GM21526 (cell line): ENCODE data around the gene CHRNA9.

Experiments
- ATAC-seq: cut with Tn5 transposase; IDR thresholded peaks from one replicate; pipeline ENCODE4 v1.9.1; 2021; ENCODE audit warnings: moderate library complexity; ENCODE audit not compliant: unreplicated experiment, low FRiP score

CHRNA9 gene

DNA sequence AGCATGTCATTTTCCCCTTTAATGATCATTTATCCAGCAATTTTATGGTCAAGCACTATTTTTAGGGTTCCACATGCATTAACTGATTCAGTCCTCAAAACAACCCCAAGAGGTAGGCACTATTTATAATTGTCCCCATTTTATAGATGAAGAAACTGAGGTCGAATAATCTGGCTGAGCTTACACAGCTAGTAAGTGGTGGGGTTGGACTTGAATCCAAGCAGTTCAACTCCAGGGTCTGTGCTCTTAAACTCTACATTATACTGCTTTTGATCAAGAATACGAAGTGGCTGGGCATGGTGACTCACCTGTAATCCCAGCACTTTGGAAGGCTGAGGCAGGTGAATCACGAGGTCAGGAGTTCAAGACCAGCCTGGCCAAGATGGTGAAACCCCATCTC, 3.2 kb upstream of the CHRNA9 start:
- ATAC-seq: no peak

DNA sequence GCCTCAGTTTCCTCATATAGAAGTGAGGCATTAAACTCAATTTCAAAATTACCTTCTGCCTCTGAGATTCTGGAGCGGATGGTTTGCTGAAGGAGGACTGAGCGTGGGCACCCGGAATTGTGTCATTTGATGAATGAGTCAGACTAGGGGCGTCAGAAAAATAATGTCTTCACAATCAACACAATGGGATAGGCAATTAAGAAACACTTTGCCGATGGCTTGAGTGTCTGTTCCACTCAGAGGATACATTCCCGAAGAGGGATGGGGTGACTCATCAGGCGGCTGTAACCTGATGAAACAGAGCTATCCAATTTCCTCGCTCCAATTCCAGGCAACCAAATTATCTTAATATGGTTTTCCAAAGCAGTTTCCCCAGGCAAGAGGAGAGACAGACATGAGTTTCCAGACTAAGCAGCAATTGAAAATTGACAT, 1.2 kb upstream of the CHRNA9 start:
- ATAC-seq: no peak

DNA sequence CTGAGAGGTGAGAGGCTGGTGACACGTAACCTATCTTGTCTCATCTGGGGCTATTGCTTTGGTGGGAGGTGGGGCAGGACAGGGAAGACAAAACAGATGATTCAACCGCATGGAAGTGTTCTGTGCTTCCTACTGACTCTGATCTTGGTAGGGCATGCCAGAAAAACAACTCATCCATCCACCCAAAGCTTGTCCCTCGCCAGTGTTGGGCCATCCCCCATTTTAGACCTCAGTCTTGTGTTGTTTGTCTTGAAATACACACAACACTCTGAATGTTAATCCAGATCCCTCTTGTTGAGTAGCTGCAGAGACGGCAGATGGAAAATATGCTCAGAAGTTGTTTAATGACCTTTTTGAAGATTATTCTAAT, 377 bp downstream of the CHRNA9 start:
- ATAC-seq: no peak

DNA sequence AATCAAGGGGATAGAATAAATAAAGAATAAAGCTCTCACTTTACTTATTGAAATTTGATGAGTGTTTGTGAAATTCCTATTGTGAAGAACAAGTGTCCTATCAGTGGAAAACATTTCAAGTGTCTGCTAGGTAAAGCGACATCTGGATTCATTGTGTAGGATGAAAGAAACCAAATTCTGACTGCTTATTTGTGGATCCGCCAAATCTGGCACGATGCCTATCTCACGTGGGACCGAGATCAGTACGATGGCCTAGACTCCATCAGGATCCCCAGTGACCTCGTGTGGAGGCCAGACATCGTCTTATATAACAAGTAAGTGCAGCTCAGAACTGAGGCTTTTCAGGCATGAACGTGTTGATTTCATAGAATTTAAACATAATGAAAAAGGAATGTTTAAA, 1.9 kb downstream of the CHRNA9 start:
- ATAC-seq: no peak

DNA sequence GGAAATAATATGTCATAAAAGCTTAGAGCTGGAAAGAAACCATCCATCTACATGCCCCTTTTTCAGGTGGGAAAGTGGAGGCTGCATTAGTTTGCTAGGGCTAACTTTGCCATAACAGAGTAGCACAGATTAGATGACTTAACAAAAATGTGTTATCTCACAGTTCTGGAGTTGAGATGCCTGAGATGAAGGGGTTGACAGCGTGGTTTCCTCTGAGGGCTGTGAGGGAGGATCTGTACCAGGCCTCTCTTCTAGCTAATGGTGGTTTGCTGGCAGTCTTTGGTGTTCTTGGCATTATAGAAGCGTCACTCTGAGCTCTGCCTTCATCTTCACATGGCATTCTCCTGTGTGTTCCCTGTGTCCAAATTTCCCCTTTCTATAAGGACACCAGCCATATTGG, 2.4 kb downstream of the CHRNA9 start:
- no peak for ATAC-seq

DNA sequence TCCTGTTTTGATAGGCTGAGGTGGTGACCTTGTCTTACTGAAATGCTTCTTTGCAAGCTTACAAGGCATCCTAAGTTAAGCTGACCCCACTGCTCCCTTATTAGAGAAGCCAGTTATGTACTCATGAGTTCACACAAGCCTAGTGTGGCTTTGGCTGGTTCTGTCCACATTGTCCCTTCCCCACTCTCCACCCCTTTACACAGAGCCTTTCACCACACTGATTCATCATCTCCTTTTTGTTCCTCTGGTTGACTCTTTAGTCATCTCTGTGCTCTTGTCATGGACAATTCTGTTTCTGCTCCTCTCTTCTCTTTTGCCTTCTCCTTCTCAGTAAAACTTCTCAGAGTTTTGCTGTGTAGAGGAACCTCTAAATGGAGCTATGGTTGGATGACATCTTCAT, 4.9 kb downstream of the CHRNA9 start:
- ATAC-seq: no peak

DNA sequence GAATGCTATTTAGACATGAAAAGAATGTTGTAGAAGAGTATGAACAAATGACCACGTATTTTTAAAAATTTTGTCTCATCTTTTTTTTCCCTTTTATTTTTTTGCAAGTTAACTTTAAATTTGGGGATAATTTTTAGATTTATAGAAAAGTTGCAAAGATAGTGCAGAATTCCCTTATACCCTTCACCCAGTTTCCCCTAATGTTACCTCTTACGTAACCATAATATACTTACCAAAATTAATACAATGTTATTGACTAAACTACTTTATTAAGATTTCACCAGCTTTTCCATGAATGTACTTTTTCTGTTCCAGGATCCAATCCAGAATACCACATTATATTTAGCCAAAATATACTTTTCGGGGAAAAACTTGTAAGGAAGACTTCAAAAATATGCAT, 12.3 kb downstream of the CHRNA9 start:
- no peak for ATAC-seq

DNA sequence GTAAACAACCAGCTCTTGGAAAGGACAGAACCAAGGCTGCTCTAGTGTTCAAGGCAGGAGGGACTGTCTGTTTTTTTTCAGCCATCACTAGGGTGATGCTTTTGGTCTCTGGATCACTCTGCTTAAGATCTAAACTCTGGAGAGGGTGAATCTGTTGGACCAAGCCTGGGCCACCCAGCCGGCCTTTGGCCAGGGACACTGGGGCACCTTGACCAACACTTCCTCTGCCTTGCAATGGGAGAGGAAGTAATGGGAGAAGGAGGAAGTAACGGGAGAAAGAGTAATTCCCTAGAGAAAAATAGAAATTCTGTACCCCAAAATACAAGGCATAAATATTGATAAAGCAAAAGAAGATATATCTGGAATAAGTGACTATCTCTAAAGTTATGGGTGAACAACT, 12.9 kb downstream of the CHRNA9 start:
- ATAC-seq: no peak

DNA sequence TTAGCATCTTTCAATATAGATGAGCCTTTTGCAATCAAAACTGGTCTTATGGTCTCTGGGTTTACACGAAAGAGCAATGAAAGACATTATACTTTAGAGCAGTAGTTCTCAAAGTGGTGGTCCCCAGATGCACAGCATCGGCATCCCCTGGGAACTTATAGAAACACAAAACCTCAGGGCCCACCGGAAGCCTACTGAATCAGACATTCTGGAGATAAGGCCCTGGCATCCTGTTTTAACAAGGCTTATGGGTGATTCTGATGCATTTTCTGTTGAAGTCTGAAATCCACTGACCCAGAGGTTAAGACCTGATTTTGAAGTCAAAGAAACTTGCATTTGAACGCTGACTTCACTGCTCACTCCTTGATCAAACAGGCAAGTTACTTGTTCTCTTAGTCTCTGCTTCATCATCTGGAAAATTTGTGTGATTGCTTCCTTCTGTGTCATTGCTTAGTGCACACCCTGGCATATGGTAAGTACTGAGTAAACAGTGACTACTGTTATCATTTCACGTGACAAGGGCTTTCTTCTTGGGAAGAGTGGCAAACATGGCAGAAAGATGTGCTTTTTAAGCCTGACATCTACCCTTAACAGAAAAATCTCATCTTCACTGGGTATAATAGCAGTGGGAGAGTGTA, 14.5 kb downstream of the CHRNA9 start:
- no peak for ATAC-seq

DNA sequence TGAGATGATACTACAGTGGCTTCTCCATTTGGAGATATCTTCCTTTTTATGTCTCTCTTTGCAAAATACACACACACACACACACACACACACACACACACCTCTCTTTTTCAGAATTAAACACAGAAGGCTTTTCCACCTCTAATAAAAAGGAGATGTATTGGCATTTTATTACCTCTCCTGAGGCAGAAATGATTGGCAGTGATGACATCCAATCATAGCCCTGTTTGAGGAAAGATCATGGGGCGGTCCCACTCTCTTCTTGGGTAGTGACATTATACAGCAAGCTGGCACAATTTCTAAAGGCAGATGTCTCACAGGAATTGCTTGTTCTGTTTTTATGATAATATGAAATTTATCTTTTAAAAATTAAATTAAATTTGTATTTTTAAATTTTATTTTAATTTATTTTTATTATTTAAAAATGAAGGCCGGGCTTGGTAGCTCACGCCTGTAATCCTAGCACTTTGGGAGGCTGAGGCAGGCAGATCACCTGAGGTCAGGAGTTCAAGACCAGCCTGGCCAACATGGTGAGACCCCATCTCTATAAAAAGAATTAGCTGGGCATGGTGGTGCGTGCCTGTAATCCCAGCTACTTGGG, 15.6 kb downstream of the CHRNA9 start:
- no peak for ATAC-seq

DNA sequence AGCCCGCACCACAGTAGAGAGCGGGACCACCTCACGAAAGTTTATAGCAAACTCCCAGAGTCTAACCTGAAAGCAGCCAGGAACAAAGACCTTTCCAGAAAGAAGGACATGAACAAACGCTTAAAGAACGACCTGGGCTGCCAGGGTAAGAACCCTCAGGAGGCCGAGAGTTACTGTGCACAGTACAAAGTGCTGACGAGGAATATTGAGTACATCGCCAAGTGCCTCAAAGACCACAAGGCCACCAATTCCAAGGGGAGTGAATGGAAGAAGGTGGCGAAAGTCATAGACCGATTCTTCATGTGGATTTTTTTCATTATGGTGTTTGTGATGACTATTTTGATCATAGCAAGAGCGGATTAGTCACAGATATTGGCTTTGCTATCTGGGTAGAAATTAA, 19.0 kb downstream of the CHRNA9 start:
- no peak for ATAC-seq

DNA sequence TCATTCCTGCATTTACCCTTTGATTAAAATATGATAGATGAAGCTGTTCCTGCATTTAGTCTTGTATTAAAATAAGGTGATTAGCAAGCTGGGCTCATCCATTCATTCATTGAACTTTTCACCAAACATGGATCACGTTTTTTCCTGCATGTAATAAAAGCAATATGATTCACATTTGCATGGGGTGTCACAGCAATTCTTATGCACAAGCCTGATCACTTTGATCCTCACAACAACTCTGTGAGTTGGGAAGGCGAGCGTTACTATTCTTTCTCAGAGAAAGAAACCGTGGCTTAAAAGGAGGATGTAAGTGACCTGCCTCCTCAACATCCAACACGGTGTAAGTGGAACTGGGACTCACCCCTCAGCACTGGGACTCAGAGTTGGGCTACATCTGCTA, 20.0 kb downstream of the CHRNA9 start:
- ATAC-seq: no peak

DNA sequence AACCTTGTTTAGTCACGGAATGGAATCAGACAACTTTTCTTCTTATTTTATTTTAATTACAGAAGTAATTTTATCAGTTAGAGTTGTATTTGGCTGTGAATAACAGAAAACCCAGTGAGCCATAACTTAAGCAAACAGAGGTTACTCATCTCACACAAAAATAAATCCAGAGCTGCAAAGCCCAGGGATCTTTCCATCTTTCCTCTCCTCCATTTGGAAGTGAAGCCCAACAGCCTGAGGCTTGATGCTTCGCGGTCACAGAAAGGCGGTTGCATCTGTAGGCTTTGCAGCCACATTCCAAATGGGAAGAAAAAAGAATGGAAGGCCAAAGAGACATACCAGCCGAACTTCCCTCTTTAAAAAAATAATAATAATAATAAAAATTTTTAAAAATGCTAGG, 22.6 kb downstream of the CHRNA9 start:
- no peak for ATAC-seq

DNA sequence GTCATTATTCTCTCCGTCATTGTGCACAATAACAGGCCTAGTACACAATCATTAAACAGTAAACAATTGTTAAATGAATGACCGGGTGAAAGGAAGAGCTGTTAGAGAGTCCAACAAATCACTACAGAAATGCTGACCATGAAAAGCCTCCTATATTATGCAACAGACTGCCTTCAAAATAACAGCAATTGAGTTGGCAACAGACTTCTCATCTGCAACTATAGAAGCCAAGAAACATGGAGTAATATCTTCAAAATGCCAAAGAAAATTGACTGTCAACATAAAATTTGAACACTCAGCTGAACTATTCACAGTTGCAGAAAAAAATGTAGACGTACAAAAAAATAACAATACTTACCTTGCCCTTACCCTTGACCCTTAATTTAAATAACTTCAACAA, 26.2 kb downstream of the CHRNA9 start:
- no peak for ATAC-seq

DNA sequence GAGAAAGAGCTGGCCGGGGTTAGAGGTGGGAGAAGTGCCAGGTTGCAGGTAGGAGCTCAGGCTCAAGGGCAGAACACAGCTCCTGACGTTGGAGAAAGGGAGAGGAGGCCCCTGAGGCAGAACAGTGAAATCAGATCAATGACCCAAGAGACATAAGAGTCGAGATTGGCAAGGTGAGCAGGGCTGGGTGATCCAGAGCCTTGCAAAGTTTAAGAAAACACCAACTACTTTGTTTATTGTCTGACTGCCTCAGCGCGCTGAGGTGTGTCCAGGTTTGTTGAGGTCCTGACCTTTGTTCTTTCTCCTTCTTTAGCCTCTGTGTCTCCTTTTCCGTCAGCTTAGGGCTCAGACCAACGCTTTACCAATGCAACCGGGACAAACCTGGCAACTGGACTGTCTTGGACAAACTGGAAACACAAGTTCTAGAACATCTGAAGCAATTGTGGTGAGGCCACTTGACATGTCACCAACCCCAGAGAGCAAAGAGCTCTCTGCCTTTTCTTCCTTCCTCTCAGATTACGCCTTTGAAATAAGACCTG, 28.3 kb downstream of the CHRNA9 start:
- ATAC-seq: no peak

DNA sequence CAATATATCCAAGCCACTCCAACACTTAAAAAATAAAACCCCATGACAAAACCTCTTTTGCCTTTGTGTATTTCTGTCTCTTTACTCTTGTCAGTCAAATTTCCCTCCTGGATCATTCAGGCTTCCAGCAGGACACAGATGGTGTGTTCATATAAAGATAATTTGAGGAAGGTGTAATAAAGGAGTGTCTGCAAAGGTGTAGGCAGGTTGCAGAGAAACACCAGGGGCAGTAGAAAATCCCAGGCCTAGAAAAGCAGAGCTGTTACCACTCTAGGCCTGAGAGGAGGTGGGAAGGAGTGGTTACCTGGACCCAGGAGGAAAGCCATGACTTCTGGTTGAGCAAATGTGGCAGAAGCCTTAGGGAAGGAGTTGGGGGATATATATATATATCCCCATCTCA, 28.8 kb downstream of the CHRNA9 start:
- ATAC-seq: no peak

DNA sequence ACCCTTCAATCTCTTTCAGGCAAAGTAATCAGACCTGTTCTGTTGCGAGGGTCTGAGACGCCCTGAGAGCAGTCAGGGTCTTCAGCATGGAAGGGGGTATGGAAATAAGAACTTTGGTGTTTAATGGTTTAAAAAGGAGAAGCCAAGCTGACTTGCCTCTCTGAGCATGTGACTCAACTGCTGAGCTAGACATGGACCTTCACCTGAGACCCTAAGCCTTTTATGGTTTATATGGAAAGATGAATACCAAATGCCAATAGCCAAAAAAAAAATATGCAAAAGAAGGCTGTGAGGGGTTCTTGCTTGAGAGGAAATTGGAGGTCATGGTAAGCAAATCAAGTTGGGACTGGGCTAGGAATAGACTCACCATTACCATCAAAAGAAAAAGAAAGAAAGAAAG, 30.6 kb downstream of the CHRNA9 start:
- ATAC-seq: no peak

DNA sequence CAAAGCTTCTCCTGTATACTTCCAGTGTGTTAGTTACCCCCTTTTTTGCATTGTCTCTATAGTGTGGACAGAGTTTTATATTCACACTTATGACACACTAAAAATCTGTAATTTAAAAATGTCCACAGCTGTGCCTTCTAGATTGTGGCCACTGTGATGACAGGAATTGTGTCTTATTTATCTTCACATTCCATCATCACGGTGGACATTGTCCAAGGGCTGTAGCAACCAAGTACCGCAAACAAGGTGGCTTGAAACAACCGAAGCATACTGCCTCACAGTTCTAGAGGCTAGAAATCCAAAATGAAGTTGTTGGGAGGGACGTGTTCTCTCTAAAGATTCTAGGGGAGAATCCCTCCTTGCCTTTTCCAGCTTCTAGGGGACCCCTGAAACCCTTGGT, 32.3 kb downstream of the CHRNA9 start:
- ATAC-seq: no peak

DNA sequence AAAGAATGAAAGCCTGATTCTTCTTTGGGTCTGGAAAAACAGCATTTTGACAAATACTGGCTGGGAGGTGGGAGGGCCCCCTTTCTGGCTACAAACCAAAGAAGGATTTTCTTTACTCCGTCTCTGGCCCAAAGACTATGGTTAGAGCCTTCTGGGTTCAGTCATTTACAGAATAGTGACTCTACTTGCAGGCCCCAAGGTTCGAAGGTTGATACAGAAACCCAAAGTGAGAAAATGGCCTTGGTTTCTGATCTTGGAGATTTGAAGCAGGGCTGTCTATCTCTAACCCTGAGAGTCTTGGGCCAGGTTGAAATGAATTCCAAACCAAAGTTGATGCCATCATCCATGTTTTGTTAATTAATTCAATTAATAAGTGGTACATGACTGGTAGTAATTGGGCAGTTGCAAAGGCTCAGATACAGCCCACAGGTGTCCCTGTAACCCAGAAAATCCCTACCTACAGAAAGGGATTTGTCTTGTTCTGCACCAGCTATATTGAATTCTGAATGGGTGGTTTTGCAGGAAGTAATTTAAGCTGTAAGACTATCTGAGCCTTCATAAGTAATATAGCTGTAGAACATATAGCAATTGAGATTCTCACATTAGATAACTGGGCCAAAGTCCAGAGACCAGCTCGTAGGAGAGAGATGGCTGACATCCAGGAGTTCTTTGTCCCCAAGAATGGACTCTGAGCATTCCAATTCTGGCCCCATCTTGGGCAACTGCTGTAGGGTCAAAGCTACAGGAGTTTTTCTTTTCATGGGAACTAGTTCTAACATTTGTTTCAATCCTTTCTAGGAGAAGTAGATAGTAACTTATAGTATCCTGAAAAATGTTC, 34.5 kb downstream of the CHRNA9 start:
- ATAC-seq: no peak

DNA sequence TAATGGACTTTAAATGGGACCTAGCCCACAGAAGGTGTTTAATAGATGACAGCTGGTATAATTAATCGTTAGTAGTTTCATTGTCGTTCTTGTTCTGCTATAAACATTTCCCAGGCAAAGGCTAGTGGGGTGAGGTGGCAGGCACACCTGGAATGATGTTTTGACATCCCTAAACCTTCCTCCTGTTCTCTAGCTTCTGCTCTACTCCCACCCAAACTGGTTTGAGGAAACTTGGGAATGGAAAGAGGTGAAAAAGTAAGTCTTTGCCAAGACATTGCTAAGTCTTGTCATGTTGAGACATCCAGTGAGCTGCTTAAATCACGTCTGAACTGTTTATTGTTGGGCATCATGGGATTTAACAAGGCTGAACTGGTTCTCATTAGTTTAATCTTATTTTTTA, 37.5 kb downstream of the CHRNA9 start:
- no peak for ATAC-seq

DNA sequence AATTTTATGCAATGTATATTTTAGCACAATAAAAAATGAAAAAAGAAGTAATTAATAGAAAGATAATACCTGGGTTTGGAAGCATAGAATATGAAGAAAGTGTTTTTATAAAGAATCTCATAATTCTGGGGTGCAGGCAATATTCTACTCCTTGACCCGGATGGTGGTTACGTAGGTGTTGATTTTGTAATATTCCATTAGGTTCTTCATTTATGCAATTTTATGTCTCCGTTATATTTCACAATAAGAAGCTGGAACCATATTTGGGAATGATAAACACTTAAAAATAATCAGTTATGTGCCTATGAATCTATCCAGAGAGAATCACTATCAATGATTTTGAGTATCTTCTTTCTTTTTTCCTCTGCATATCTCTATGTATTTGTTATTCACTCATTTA, 38.5 kb downstream of the CHRNA9 start:
- ATAC-seq: no peak

DNA sequence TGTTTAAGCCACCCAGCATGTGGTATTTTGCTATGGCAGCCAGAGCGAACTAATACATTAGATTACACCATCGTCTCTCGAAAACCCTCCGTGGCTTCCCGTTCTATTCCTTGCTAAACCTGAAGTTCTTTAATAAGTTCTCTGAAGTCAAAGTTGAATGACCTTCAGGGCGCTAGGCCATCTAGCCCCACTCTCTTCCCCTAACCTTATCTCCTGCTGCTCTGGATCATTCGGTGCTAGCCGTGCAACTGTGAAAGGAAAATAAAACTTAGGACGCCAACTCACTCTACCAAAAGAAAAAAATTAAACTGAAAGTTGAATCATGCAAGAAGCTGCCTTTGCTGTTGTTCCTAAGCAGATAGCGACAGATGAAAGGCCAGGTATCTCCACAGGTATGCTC, 40.0 kb downstream of the CHRNA9 start:
- no peak for ATAC-seq
